Stimulated activated CD4-positive, alpha-beta T cell treated with anti-CD3 and anti-CD28 coated beads, TNF-alpha, amount 100 ng/mL, for 24 hours (primary cell): ENCODE results near the gene FAM162A.
A peak's percentile ranks its signal among the peaks of the same experiment; 100 is the strongest.
"Not testable (repeated sequence)": the region's sequence is repeated elsewhere in the genome, so short reads cannot be mapped to it uniquely, and the experiment has no call there.

Experiments
- DNase-seq, 3 experiments: peaks; one replicate each; pipeline ENCODE4 v3.0.0-alpha.2; 2020; ENCODE audit warnings: low read depth in 3 of 3

Gene FAM162A, protein sequence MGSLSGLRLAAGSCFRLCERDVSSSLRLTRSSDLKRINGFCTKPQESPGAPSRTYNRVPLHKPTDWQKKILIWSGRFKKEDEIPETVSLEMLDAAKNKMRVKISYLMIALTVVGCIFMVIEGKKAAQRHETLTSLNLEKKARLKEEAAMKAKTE

DNA sequence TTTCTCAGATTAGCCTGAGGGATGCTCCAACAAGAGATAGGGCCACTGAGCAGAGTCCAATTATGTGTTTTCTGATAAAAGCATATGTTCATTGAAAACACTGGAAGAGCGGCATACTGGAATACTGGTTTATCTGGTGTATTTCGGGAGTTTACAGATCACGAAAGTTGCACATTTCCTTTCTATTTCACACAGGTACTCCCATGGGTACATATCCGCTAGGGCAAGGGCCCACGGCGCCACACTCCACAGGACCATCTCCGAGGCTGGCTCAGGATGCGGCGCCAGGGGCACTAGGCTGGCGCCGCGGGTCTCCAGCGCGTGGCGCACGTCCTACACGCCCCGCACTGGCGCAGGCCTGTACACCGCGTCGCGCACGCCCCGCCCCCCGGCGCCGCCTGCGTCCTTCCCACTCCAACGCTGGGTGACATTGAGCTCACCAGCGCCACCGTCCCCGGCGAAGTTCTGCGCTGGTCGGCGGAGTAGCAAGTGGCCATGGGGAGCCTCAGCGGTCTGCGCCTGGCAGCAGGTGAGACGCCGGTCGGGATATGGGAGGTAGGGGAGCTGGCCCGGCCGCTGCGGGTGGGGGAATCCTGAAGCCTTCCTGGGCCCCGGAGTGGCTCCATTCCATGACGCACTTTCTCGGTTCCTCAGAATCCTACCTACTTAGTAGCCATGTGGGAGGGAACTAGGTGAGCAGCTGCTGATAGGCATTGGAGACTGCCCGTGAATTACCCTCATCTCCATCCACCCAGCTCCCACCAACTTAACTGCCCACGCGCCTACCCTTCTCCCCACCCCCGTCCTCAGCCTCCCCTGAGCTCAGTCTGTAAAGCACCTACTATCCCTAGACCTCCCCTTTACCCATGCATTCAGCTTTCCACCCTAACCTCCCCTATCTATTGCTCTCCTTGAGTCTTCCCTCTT is at the start of gene FAM162A:
TSS of gene FAM162A (plus strand) at position 412 of the 927 bp plus-strand sequence. CDS start at position 496, 84 bp downstream.
- DNase-seq, result peak; percentile 82 to 93 (median 83)

DNA sequence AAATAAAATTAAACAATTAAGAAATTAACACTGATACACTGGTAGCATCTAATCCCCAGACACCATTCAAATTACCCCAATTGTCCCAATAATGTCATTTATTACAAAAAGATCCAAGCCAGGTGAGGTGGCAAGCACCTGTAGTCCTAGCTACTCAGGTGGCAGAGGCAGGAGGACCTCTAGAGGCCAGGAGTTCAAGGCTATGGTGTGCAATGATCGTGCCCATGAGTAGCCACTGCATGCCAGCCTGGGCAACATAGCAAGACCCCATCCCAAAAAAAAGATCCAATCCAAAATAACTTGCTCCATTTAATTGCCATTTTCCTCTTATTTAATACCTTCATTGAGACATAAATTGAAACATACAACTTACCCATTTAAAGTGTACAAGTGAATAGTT is 41.2 kb upstream of the FAM162A start:
- no peak for DNase-seq

DNA sequence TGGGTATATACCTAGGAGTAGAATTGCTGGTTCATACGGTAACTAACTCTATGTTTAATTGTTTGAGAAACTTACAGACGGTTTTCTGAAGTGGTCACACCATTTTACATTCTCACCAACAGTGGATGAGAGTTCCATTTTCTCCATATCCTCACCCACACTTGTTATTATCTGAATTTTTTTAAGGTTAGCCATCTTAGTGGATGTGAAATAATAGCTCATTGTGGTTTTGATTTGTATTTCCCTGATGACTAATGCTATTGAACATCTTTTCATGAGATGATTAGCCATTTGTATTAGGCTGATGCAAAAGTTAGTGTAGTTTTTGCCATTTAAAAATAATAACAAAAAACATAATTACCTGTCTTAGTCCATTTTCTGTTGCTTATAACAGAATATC is 40.3 kb upstream of the FAM162A start:
- no peak for DNase-seq

DNA sequence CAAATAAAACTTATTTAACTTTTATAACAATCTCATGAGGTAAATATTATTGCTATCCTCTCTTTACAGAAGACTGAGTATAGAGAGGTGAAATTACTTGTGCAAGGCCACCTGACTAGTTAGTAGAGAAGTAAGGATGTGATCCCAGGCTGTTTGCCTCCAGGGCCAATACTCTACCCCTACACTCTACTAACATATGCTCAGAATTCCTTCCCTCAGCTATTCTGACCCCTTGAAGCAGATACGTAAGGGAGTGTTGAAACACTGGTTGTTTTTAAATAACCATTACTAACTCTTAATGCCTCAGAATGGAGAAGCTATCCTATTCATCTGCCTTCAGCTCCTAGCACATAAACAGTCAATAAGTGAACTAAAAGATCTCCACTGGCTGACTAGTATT is 34.8 kb upstream of the FAM162A start:
- DNase-seq, result no peak

DNA sequence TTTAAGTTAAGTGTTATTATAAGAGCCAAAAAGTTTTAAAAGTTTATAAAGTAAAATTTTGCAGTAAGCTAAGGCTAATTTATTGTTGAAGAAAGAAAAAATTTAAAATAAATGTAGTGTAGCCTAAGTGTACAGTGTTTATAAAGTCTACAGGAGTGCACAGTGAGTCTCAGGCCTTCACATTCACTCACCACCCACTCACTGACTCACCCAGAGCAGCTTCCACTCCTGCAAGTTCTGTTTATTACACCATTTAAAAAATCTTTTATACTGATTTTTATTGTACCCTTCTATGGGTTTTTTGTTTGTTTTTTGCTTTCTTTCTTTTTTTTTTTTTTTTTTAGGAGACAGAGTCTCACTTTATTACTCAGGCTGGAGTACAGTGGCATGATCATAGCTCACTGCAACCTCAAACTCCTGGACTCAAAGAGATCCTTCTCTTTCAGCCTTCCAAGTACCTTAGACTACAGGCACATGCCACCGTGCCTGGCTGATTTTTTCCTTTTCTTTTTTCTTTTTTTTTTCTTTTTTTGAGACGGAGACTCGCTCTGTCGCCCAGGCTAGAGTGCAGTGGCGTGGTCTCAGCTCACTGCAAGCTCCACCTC is 33.1 kb upstream of the FAM162A start:
- no peak for DNase-seq

DNA sequence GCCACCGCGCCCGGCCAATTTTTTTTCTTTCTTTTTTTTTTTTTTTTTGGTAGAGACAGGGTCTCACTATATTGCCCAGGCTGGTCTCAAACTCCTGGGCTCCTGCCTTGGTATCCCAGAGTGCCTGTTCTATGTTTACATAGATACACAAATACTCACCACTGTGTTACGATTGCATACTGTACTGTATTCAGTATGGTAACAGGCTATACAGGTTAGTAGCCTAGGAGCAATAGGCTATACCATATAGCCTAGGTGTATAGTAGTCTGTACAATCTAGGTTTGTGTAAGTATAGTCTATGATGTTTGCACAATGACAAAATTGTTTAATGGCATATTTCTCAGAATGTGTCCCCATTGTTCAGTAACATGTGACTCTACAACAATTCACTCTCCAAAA is 32.4 kb upstream of the FAM162A start:
- DNase-seq, result no peak

DNA sequence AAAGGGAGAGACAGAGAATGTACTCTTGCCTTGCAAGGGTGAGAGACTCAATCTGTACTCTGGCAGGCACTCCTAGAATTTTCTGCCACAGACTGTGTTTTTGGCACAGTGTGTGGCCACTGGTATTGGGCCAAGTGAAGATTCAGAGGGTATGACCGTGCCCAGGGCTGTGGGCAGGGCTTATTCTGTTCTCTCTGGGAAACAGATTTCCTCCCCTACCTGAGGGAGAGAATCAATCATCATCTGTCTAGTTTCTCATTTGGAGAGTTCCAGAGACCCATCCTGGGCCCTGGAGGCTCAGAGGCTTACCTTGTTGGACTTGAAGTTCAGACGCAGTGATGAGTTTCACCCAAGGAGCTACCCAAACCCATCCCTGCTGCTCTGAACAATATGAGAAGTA is 30.8 kb upstream of the FAM162A start:
- no peak for DNase-seq

DNA sequence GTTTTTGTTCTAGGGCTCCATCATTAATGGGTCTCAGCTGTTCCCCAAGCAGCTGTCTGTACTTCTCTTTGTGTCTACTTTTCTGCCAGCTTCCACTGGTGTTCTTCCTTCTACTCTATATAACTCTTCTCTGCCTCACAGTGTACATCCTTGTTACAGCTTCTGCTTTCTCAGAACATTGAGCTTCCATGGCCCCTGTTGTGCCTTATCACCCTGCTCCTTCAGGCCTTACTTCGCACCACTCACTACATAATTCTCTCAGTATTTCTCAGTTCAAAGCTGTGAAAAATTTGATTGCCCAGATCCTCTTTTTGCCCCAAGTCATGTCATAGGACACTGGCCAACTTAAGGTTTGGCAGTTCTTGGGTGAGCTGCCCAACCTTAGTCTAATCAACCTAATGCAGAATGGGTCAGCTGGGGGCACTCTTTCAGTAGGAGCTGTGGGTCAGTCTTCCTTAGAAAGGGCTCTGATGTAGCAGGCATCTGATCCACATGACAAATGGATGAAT is 30.0 kb upstream of the FAM162A start:
- no peak for DNase-seq

DNA sequence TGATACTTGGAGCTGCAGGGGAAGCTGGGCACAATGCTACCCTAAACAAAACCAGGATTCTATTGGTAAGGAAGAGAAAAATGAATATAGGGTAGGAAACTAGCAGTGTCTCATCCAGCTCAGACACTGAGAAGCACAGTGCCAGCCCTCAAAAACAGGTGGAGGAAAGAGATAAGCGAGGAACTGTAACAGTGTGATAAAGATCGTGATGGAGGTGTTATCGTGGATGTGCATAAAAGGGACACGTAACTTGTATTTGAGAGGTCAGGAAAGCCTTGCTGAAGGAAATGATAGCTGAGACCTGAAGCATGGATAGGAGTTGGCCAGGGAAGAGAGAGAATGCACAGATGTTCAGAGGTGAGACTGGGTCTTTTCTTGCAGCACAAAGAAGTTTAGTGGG is 28.4 kb upstream of the FAM162A start:
- DNase-seq, result no peak

DNA sequence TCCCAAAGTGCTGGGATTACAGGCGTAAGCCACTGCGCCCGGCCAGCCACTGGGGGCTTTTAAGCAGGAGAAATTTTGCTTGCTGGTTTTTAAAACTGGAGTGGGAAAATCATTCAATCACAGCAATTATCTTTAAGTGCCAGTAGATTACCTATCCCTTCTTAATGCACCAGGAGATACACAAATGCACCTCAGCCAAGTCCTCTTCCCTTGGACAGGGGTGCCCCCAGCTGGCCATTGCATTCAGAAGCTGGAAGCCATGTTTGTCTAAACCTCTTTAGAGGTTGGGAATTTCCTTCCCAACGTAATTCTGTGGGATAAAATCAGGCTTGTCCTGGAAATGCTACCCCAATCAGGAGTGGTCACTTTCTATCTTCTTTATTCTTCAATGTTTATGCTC is 27.6 kb upstream of the FAM162A start:
- peak in 1 of 3 experiments; percentile 9 for DNase-seq

DNA sequence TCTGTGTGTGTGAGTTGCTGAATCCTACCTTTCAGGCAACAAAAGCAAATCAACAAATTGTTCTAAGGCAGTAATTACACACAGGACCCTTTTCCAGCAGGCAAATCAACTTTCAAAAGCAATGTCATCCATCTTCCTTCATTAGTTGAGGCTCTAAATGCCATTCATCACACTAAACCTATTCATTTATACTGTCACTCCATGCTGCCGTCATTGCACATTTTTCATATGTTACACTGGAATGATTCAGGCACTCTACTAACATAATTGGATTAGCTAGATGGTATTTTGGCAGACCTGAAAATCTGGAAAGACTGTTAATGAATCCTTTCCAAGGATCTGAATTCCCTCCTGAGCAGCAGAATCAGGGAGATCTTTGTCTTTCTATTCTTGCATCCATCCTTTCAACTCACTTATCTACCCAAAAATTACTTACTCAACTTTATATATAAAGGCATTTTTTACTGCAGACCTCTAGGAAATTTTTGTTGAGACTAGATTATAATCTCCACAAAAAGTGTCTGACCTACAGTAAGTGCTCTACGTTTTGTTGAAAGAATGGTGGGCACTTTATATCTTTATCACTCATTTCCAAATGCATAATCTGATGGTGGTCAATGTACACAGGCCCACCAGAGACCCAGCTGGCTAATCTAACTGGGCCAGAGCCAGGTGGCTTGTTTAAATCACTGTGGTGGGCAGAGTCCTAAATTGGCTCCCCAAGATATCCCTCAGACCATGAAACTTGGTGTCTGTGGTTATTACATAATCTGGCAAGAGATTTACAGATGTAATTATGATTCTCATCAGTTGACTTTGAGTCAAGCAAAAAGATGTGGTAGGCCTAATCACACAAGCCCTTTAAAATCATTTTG is 25.9 kb upstream of the FAM162A start:
- no peak for DNase-seq

DNA sequence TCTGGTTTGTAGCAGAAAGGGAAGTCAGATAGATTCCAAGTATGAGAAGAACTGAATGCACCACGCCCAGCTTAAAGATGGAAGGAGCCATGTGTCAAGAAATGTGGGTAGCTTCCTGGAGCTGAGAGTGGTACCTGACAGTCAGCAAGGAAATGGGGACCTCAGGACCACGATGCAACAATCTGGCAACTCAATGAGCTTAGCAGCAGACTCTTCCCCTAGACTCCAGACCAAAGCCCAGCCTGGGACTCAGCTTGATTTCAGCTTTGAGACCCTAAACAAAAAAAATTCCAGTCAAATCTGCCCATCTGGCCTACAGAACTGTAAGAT is 25.3 kb upstream of the FAM162A start:
- DNase-seq, result no peak

DNA sequence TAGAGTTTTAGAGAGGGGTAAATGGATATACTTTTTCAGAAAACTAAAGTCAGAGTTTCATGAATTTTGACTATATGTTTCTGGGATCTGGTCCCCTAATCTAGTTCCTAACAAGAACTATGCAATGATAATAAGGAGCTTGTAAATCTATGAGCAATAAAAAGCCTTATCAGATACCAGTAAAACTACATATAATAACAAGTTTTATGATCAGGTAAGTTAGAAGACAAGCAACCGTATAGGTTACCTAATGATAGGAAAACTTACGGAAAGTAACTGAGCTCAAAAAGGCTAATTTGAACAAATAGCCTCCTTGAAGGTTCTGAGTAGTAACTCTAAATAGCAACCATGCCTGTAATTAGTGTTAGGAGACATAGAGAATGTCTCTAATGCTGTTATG is 22.0 kb upstream of the FAM162A start:
- DNase-seq, result no peak

DNA sequence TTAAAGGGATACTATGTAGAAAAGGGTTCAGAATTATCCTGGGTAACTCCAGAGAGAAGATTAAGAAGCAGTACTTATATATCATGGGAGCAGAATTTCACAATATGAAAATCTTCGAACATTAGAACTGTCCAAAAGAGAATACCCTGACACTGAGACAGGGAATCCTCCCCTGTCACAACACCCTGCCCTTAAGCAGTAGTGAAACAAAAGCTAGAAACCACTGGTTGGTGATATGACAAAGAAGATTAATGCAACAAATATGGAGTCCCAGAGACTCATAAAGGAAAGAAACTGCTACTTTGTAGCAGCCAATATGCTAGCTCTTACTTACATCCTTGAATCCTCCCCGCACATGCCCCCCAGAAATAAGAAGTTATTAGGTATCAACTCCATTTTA is 19.5 kb upstream of the FAM162A start:
- DNase-seq, result no peak

DNA sequence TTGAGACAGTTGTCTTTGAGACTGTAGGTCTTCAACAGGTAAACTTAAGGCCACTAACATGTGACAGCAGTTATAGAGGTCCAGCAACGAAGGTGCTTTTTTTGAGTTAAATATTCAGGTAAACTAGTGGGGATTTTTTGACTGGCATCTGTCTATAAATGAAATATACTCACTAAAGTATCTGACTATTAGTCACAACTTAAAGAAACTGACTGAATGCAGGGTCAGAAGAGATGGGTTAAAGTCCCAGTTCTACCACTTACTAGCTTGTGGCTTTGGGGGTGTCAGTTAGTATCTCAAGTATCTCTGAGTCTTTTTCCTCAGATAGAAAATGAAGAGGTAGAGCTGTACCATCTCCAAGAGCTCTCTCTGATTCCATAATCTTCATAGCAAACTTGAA is 18.9 kb upstream of the FAM162A start:
- DNase-seq, result no peak

DNA sequence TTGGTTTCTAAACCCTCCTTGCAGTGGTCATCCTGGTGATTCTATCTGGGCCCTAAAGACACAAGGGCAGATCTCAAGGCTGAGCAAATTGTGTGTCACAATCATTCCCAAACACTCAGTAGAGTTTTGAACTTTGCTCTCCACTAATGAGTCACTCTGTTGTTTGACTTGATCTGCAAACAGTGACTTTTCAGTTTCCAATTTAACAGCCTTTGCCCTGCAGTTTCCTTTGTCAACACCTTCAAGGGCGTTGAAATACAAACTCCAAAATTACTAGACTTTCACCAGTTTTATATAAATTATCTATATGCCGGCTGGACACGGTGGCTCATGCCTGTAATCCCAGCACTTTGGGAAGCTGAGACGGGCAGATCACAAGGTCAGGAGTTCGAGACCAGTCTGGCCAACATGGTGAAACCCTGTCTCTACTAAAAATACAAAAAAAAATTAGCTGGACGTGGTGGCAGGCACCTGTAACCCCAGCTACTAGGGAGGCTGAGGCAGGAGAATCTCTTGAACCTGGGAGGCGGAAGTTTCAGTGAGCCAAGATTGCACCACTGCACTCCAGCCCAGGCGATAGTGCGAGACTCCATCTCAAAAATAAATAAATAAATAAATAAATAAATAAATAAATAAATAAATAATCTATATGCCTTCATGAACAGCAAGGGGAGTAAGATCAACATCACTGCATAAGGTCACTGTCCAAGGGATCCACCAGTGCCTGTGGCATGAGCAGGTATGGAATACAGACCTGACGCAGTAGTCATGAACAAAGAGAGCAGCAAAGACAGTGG is 18.2 kb upstream of the FAM162A start:
- DNase-seq, result not testable (repeated sequence)

DNA sequence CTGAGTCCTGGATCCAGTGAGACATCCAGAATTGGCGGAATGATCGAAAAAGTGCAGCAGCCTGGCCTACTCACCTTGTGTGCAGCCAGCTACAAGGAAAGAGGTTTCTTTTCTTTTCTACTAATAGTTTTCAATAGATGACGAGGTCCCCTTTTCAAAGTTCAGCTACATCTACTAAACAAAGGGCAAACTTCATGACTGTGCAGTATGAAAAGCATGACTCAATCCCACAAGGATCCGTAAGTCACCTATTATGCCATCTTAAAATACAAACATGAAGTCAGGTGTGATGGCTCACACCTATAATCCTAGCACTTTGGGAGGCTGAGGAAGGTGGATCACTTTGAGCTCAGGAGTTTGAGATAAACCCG is 17.6 kb upstream of the FAM162A start:
- DNase-seq, result no peak

DNA sequence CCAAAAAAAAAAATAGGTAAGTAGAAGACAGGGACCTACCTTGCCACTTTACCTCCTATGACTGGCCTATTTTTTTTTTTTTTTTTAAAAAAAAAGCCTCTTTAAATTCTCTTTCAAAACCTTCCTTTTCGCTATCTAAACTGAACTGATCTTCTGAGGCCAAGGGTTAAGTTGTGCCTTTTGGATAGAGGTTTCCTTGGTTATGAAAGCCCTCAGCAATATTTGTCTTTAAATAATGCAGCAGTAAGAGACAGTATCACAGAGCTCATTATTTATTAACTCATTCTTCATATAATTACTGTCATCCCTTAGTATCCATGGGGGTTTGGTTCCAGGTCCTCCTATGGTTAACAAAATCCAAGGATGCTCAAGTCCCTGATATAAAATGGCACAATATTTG is 9.9 kb upstream of the FAM162A start:
- DNase-seq, result no peak

DNA sequence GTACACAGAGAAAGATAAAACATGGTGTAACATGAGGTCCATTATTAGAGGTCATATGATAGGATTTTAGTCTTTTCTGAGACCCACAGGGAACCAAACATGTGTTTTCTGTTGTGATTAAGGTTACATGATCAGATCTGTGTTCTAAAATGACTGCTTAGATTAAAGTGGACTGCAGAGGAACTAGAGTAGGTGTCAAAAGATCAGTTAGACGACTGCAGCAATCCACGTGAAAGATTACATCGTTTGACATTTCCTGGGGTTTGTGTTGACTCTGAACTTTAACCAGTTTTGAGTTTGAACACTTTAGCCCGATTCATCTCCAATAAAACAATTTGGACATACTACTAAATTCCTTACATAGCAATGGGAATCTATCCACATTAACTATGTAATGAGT is 6.0 kb upstream of the FAM162A start:
- DNase-seq, result no peak

DNA sequence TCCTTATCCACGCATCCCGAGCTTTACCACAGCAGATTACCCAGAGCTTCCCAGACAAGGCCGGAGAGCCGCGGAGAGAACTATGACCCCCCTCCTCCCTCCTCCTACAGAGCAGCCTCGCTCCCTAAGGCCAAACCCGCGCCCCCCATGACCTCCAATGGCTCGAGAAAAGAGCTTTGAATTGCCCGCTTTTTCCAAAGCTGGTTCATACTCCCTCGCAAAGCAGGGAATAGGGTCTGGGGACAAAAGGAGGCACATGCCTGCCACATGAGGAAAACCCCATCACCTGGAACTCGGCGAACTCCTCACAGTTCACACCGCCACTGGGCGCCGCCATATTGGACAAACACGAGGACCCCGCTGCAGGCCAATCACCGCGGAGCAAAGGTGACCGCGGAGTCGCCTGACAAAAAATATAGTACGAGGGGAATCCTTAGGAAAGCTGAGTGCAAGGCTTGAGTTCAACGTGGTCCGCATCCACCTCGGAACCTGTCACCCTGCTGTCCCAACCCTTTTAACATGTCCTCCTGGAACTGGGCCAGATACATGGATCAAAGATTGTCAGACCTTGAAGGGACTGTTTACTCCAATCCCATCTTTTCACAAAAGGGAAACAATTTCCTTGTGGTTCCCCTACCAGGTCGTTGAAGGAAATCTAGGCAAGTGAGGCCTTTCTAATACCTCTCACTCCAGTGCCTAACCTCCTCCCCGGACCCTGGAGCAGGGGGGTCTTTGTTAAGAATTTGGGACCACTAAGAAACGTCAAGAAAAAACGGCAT is 905 bp upstream of the FAM162A start, which contains the start of gene MIX23:
TSS of gene MIX23 (minus strand) at position 344 of the 779 bp plus-strand sequence. CDS start at position 337, 7 bp downstream.
- DNase-seq, result peak; percentile 73 to 87 (median 79)
